Transverse colon (tissue), 4 donors: Measurements from ENCODE around the gene EFCAB10.

Experiments used
- EP300 ChIP-seq: sonication (generic); formaldehyde crosslinking; IDR thresholded peaks from one replicate; pipeline ENCODE4 v1.6.1; 2017; ENCODE audit warnings: antibody characterized with exemption, low read depth
- POLR2AphosphoS5 ChIP-seq, 3 donors: sonication (generic); formaldehyde crosslinking; IDR thresholded peaks; one replicate each; pipeline ENCODE4 v1.6.1; 2016; ENCODE audit warnings: antibody characterized with exemption in 3 of 3
- TF ChIP-seq, protein P1 (sequence below), 5 experiments: fragments of 200-600 bp in 3 of 5; fragments of 450-650 bp in 2 of 5; sonication (generic) in 3 of 5; IDR thresholded peaks; 1 replicate in 2 of 5; 2 replicates in 3 of 5; pipeline ENCODE4 v1.5.1; 2016 to 2017; ENCODE audit warnings: antibody characterized with exemption in 5 of 5, inconsistent platforms in 3 of 5, mild to moderate bottlenecking in 2 of 5, moderate library complexity in 1 of 5

DNA sequence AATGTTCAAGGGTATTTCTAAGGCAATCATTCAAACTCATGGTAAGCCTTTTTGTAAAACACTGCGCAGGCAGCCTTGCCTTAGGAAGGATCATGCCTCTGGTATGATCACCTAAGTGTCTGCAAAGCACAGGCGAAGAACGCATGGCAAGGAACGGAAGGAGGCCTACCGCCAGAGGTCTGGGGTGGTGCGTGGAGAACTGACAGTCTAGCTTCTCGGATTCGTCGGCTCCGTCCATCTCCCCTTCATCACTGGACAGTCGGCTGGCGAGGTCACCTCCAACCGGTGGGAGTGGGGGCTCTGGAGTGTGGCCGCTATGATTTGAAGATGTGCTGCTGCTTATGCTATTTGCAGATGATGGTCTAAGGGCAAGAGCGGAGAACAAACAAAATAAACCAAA is 42.6 kb upstream of the EFCAB10 start:
- TF ChIP-seq EP300 (no peak), POLR2AphosphoS5 (IDR thresholded peaks at IDR 0.05) (no peak)
- TF ChIP-seq, protein P1, sequence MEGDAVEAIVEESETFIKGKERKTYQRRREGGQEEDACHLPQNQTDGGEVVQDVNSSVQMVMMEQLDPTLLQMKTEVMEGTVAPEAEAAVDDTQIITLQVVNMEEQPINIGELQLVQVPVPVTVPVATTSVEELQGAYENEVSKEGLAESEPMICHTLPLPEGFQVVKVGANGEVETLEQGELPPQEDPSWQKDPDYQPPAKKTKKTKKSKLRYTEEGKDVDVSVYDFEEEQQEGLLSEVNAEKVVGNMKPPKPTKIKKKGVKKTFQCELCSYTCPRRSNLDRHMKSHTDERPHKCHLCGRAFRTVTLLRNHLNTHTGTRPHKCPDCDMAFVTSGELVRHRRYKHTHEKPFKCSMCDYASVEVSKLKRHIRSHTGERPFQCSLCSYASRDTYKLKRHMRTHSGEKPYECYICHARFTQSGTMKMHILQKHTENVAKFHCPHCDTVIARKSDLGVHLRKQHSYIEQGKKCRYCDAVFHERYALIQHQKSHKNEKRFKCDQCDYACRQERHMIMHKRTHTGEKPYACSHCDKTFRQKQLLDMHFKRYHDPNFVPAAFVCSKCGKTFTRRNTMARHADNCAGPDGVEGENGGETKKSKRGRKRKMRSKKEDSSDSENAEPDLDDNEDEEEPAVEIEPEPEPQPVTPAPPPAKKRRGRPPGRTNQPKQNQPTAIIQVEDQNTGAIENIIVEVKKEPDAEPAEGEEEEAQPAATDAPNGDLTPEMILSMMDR (IDR thresholded peaks at IDR 0.05) = no peak
